Measurements from ENCODE around the gene TRAP1.

DNA sequence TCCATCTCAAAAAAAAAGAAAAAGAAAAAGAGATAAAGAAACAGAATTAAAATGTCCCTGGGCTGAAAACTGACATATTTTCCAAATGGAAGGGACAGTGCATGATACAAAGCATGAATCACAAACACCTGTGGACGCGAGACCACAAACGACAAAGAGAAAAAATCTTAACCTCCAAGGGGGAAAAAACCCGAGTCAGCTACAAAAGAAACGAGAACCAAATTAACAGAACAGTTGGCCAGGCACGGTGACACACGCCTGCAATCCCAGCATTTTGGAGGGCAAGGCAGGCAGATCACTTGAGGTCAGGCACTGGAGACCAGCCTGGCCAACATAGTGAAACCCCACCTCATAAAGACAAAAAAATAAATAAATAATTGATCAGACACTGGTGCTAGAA is 1.9 kb downstream of the TRAP1 start:
- TF ChIP-seq EZH2 (IDR thresholded peaks at IDR 0.05; ENCODE audit: low read depth) (no peak), CTCF (conservative IDR thresholded peaks at IDR 0.05) (no peak)

Data from PC-9 (cell line).